Loucy (cell line): ENCODE results near the gene ATP11A.

Experiments
- H2AFZ ChIP-seq: fragments of 200-600 bp; sonication (generic); 2 replicates; pipeline ENCODE4 v1.6.0; 2016; ENCODE audit warnings: antibody characterized with exemption, mild to moderate bottlenecking, low read length, moderate library complexity
- H3F3A ChIP-seq: fragments of 200-600 bp; 2 replicates; pipeline ENCODE4 v1.6.0; 2016; ENCODE audit warnings: antibody characterized with exemption, low read depth, mild to moderate bottlenecking
- H3K27me3 ChIP-seq: fragments of 200-600 bp; sonication (generic); 2 replicates; pipeline ENCODE4 v1.6.1; 2014; ENCODE audit warnings: low read length, mild to moderate bottlenecking; ENCODE audit not compliant: insufficient read depth, poor library complexity, severe bottlenecking
- H3K36me3 ChIP-seq: fragments of 200-600 bp; sonication (generic); 2 replicates; pipeline ENCODE4 v1.6.1; 2016; ENCODE audit warnings: low read length; ENCODE audit not compliant: insufficient read depth
- H3K4me1 ChIP-seq: fragments of 200-600 bp; sonication (generic); 2 replicates; pipeline ENCODE4 v1.5.1; 2014; ENCODE audit warnings: low read length, mild to moderate bottlenecking; ENCODE audit not compliant: insufficient read depth, poor library complexity, severe bottlenecking
- H3K4me2 ChIP-seq: fragments of 200-600 bp; sonication (generic); 2 replicates; pipeline ENCODE4 v1.6.0; 2014; ENCODE audit warnings: antibody characterized with exemption, low read length, low read depth, mild to moderate bottlenecking; ENCODE audit not compliant: poor library complexity, severe bottlenecking
- H3K4me3 ChIP-seq: fragments of 200-600 bp; sonication (generic); 2 replicates; pipeline ENCODE4 v1.5.1; 2014; ENCODE audit warnings: low read length, mild to moderate bottlenecking, mixed read lengths; ENCODE audit not compliant: poor library complexity, severe bottlenecking
- H3K79me2 ChIP-seq: fragments of 200-600 bp; sonication (generic); 2 replicates; pipeline ENCODE4 v1.6.1; 2014; ENCODE audit warnings: low read length; ENCODE audit not compliant: insufficient read depth
- H3K9ac ChIP-seq: fragments of 200-600 bp; sonication (generic); 2 replicates; pipeline ENCODE4 v1.6.0; 2014; ENCODE audit warnings: mild to moderate bottlenecking, low read depth, low read length, moderate library complexity; ENCODE audit not compliant: poor library complexity, severe bottlenecking
- H3K9me2 ChIP-seq: fragments of 200-600 bp; sonication (generic); replicated peaks from 2 replicates; pipeline ENCODE4 v1.6.1; 2016; ENCODE audit warnings: low read depth, low read length, mixed read lengths
- H3K9me3 ChIP-seq: fragments of 200-600 bp; sonication (generic); 2 replicates; pipeline ENCODE4 v1.6.1; 2014; ENCODE audit warnings: mild to moderate bottlenecking, antibody characterized with exemption, low read length, low read depth; ENCODE audit not compliant: insufficient read depth
- H4K20me1 ChIP-seq: fragments of 200-600 bp; sonication (generic); 2 replicates; pipeline ENCODE4 v1.6.0; 2014; ENCODE audit warnings: antibody characterized with exemption, low read length, mild to moderate bottlenecking; ENCODE audit not compliant: insufficient read depth, poor library complexity, severe bottlenecking
- CTCF ChIP-seq: fragments of 200-600 bp; sonication (generic); conservative IDR thresholded peaks from 2 replicates; pipeline ENCODE4 v1.5.1; 2014; ENCODE audit warnings: mild to moderate bottlenecking, antibody characterized with exemption, low read length
- EZH2phosphoT487 ChIP-seq: fragments of 200-600 bp; IDR thresholded peaks from 2 replicates; pipeline ENCODE4 v1.6.1; 2018; ENCODE audit warnings: antibody characterized with exemption, mild to moderate bottlenecking, moderate library complexity, borderline replicate concordance

ATP11A gene

GRCh38 chr13:112887151-112887550, 197.3 kb downstream of the ATP11A start:
- TF ChIP-seq EZH2phosphoT487, result no peak
- TF ChIP-seq CTCF, result no peak
- Histone ChIP-seq H3K9me2 (no peaks in the 10 kb centered on the region), H3K9ac (no peak overlapping the region), H3K4me2 (no peak overlapping the region), H3F3A (no peaks in the 10 kb centered on the region), H3K4me3 (no peak overlapping the region), H2AFZ (no peak overlapping the region), H3K27me3 (no peaks in the 10 kb centered on the region), H3K36me3 (no peaks in the 10 kb centered on the region; the same call in 1 of the 2 replicates), H3K9me3 (no peaks in the 10 kb centered on the region), H3K4me1 (no peaks in the 10 kb centered on the region), H3K79me2 (no peaks in the 10 kb centered on the region), H4K20me1 (no peaks in the 10 kb centered on the region)

GRCh38 chr13:112887557-112887991, 197.7 kb downstream of the ATP11A start:
- TF ChIP-seq CTCF (no peak), EZH2phosphoT487 (no peak)
- no peak overlapping the region for H3K4me2 ChIP-seq
- no peak overlapping the region for H2AFZ ChIP-seq
- no peaks in the 10 kb centered on the region for H3K4me1 ChIP-seq
- no peaks in the 10 kb centered on the region for H3K27me3 ChIP-seq
- no peaks in the 10 kb centered on the region for H3K79me2 ChIP-seq
- no peaks in the 10 kb centered on the region for H4K20me1 ChIP-seq
- no peak overlapping the region for H3K9ac ChIP-seq
- H3K9me3 ChIP-seq, result no peaks in the 10 kb centered on the region
- no peaks in the 10 kb centered on the region for H3F3A ChIP-seq
- H3K36me3 ChIP-seq, result no peaks in the 10 kb centered on the region; the same call in 1 of the 2 replicates
- no peak overlapping the region for H3K4me3 ChIP-seq
- H3K9me2 ChIP-seq, result no peaks in the 10 kb centered on the region

- Histone ChIP-seq H3K9ac (no peak overlapping the region), H3K36me3 (no peaks in the 10 kb centered on the region), H3K4me2 (no peak overlapping the region), H3K79me2 (no peaks in the 10 kb centered on the region), H4K20me1 (no peaks in the 10 kb centered on the region), H3K4me3 (no peak overlapping the region), H3K9me3 (no peaks in the 10 kb centered on the region), H2AFZ (no peak overlapping the region), H3K9me2 (no peaks in the 10 kb centered on the region), H3K27me3 (no peaks in the 10 kb centered on the region), H3F3A (no peaks in the 10 kb centered on the region), H3K4me1 (no peaks in the 10 kb centered on the region)
- TF ChIP-seq EZH2phosphoT487 (no peak), CTCF (no peak)
These were observed 198.6 kb downstream of the ATP11A start for GRCh38 chr13:112888238-112889111.
